HG03045 (cell line): ENCODE results near the gene GTPBP10.

Experiments
- ATAC-seq: cut with Tn5 transposase; IDR thresholded peaks from one replicate; pipeline ENCODE4 v1.9.1; 2021; ENCODE audit warnings: mild to moderate bottlenecking, moderate library complexity; ENCODE audit not compliant: unreplicated experiment

GTPBP10 gene

GRCh38 chr7:90351987-90352386 lies 5.5 kb downstream of the GTPBP10 start:
- no peak for ATAC-seq

DNA sequence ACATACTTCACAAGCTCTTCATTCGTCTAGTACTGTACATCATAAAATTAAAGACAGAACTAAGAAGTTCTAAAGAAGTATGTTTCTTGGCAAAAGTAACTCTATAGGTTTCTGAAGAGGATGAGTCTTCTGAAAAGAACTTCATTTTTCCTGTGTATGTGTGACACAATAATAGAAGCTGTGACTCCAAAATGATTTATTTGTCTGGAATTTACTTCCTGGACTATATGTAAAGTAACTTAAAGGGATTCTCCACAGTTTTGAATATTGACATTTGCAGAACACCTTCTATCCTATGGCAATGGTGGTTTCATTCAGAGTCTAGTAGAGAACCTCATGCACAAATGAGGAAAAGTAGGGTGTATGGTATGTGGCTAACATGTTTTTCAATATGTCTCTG lies 36.9 kb downstream of the GTPBP10 start:
- no peak for ATAC-seq

DNA sequence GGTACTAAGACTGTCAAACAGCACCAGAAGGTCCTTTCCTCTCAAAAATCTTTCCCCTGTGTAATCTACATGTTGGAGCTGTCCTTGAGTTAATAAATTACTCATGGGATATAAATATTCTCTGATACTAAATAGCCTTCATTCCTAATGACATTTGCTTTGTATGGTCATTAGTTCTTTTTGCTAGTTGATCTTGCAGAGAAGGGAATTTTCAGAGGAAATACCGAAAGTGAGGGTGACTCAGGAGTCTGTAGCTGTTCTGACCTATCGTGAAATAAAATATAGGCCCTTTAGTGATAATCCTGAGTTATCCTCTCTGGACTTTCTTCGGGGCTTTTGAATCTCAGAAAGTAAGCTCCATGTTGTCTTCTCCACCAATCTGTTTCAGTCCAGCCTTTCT lies 37.3 kb downstream of the GTPBP10 start:
- no peak for ATAC-seq

- ATAC-seq: no peak
Measured at GRCh38 chr7:90384433-90384832, 37.9 kb downstream of the GTPBP10 start.

DNA sequence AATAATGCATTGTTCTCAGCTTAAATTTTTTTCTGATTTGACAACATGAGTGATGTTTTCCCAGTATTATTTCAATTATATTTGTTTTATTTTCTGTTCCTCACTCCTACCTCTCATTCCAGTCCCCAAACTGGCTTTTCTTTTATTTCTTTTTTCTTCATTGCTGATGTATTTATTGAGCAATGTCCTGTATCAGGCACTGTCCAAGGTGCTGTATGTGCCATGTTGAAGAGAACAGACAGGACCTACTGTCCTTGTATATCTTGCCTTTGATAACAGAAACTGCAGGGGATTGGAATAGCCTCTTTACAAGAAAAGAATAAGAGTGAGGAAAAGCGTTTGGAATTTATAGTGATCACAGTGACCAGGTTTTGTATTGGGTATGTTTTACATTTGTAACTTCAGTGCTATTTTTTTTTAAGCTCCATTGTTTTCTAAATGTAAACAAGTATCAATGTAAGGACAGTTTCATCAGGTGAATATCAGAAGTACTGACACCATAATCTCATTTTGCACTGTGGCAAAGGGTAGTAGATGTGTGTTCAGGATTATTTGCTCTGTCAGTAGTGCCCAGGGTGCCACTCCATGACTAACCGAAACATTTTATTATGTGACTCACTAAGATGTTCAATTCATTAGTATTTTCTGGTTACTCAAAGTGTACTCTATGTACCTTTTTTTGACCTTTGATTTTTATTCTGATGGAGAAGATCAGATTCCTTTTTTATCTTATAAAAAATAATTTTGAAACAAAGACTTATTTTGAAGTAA lies 41.1 kb downstream of the GTPBP10 start:
- no peak for ATAC-seq

- no peak for ATAC-seq
Measured at GRCh38 chr7:90390926-90391325, 44.4 kb downstream of the GTPBP10 start.

- no peak for ATAC-seq
Measured at GRCh38 chr7:90391488-90391887, 45.0 kb downstream of the GTPBP10 start.

- no peak for ATAC-seq
Measured at GRCh38 chr7:90396420-90396819, 49.9 kb downstream of the GTPBP10 start.

GRCh38 chr7:90401989-90402388 lies 55.5 kb downstream of the GTPBP10 start:
- ATAC-seq: no peak

GRCh38 chr7:90402785-90403173 lies 56.3 kb downstream of the GTPBP10 start:
- no peak for ATAC-seq

DNA sequence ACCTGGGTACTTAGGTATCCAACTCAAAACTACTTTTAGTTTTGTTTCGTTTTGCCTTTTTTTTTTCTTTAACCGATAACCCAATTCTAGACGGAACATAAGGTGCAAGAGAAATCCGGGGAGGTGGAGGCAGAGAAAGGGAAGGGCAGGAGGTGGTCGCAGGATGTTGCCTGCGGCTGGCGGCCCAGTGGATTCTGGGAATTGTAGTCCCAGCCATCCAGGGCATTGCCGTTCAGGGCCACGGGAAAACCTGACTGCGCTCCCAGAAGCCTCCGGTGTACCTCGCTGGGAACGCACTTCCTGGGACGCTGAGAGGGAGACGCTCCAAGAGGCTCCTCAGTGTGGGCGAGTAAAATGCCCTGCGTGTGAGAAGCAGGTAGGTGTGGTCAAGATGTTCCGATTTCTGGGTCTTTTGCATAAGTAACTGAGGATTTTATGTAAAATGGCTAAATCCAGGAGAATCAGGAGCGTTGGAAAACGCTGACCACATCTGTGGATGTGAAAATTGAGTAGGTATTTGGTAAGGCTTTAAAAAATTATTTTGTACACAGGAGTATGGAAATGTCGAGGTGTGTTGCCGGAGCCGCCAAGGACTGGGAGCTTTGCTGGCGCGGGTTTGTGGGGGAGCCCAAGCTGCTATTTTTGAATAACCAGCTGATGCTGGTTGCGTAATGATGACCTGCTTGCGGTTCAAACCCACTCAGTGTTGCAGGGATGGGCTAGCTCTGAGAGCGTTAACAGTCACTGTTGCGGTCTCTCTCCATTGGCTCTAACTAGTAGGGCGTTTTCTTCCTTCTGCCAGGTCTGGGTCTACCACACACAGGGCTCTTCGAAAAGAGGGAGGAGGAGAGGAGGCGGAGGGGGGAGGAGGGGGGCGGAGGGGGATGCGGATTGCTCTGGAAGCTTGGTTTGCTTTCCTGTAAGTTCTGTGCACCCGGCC lies 56.9 kb downstream of the GTPBP10 start, which contains the start of gene CLDN12:
Gene CLDN12, plus strand, starts transcription at position 288 of the 940 bp plus-strand sequence. CDS start 9,216 bp downstream, outside the sequence.
- ATAC-seq: peak; percentile 96

DNA sequence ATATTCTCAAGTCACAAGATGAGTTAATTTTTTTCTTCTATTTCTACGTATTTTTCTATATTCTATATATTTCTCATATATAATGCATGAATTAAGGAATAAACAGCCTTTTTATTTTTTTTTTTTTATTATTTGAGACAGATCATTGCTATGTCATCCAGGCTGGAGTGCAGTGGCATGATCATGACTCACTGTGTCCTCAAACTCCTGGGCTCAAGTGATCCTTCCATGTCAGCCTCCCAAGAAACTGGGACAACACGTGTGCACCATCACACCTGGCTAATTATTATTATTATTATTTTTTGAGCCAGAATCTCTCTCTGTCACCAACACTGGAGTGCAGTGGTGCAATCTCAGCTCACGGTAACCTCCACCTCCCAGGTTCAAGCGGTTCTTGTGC lies 58.3 kb downstream of the GTPBP10 start:
- ATAC-seq: no peak

DNA sequence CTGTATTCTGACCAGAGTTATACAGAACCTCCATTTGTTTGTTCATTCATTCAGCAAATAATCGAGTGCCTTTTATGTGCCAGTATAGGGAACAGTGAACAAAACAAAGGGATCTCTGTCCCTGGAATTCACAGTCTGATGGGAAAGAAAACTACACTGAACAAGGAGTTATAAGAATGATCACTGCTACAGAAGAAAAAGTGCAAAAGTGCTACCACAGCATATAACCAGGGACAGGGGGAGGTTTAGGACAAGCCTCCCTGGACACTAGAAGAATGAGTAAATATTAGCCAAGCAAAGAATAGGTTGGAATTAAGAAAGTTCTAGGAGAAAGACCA lies 60.9 kb downstream of the GTPBP10 start:
- no peak for ATAC-seq

GRCh38 chr7:90408142-90408541 lies 61.6 kb downstream of the GTPBP10 start:
- ATAC-seq: no peak

DNA sequence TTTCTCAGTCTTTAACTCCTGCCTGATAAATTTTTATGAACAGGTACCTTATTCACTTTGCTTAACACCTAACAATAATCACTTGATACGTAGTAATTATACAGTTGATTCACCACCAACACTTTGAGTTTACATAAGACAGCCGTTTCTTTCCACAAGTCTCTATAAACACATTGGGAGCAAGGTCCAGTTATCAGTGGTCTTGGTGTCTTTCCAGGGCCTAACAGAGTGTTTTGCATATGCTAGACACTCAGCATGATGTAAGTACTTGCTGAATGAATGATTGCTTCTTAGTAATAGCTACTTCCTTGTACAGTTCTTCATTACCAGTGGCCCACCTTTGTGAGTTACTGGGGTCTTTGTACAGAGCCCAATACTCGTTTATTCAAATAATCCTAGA lies 63.2 kb downstream of the GTPBP10 start:
- no peak for ATAC-seq

GRCh38 chr7:90411510-90411909 lies 65.0 kb downstream of the GTPBP10 start:
- no peak for ATAC-seq

- no peak for ATAC-seq
Measured at GRCh38 chr7:90412458-90413184, 66.1 kb downstream of the GTPBP10 start.

DNA sequence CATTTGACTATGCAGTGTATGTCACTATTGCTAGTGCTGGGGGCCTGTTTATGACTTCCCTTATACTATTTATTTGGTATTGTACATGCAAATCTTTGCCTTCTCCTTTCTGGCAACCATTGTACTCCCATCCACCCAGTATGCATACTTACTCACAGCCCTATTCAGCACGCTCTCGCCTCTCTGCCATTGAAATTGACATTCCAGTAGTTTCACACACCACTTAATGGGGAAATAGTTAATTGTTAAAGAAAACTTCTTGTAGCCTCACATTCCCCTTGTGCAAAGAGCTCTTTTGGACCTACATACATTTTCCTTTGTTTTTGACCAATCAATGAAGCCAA lies 66.6 kb downstream of the GTPBP10 start:
- ATAC-seq: no peak

GRCh38 chr7:90421651-90422050 lies 75.1 kb downstream of the GTPBP10 start:
- no peak for ATAC-seq

DNA sequence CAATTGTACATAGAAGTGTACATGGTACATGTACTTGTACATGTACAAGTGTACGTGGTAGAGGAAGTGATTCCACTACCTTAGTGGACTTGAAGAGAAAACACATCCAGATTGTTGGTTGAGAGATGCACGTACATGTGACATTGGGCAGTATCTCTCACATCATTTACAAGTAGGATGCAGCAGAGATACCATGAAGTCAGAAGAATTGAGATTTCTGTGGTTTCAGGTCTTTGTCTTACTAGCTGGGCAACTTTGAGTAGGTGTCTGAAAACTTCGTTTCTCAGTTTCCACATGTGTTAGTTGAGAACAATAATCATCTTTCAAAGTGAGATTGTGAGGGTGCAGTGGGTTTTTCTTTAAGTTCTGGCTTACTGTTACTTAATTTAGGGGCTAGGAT lies 78.2 kb downstream of the GTPBP10 start:
- peak; percentile 96 for ATAC-seq

- ATAC-seq: no peak
Measured at GRCh38 chr7:90425376-90425775, 78.9 kb downstream of the GTPBP10 start.
